ENCODE measurements around the gene OVOL2.
A peak's percentile ranks its signal among the peaks of the same experiment; 100 is the strongest.

Gene OVOL2

GRCh38 chr20:17995967-17996819 is 61.5 kb downstream of the OVOL2 start:
- H3K4me3 ChIP-seq (ENCODE audit: low read depth, low read length), result no peak overlapping the region
- peak; percentile 87 for TF ChIP-seq CTCF (IDR thresholded peaks at IDR 0.05; ENCODE audit: borderline replicate concordance, insufficient read depth, low read depth, low read length)

- TF ChIP-seq CTCF (IDR thresholded peaks at IDR 0.05; ENCODE audit: borderline replicate concordance, insufficient read depth, low read depth, low read length), result no peak
- H3K4me3 ChIP-seq (ENCODE audit: low read depth, low read length), result no peak overlapping the region
Measured at GRCh38 chr20:17993546-17993945, 64.2 kb downstream of the OVOL2 start.

GRCh38 chr20:17992847-17993513 is 64.7 kb downstream of the OVOL2 start:
- no peak for TF ChIP-seq CTCF (IDR thresholded peaks at IDR 0.05; ENCODE audit: borderline replicate concordance, insufficient read depth, low read depth, low read length)
- no peak overlapping the region for H3K4me3 ChIP-seq (ENCODE audit: low read depth, low read length)

- TF ChIP-seq CTCF (IDR thresholded peaks at IDR 0.05; ENCODE audit: borderline replicate concordance, insufficient read depth, low read depth, low read length), result no peak
- H3K4me3 ChIP-seq (ENCODE audit: low read depth, low read length), result no peak overlapping the region
Measured at GRCh38 chr20:17992224-17992637, 65.5 kb downstream of the OVOL2 start.

GRCh38 chr20:17990278-17990972 is 67.3 kb downstream of the OVOL2 start:
- TF ChIP-seq CTCF (IDR thresholded peaks at IDR 0.05; ENCODE audit: borderline replicate concordance, insufficient read depth, low read depth, low read length), result no peak
- no peak overlapping the region for H3K4me3 ChIP-seq (ENCODE audit: low read depth, low read length)

- no peak for TF ChIP-seq CTCF (IDR thresholded peaks at IDR 0.05; ENCODE audit: borderline replicate concordance, insufficient read depth, low read depth, low read length)
- no peak overlapping the region for H3K4me3 ChIP-seq (ENCODE audit: low read depth, low read length)
Measured at GRCh38 chr20:17987988-17988387, 69.7 kb downstream of the OVOL2 start.

Data from GM12875 (cell line).